Measurements from ENCODE around the gene HNF1A. TPM values are rescaled to one million over a fixed set of nuclear protein-coding genes. Genes with fewer than 3 reads are reported as not detected.

Gene HNF1A
- total and polyA plus RNA-seq, 4 donors = 8.2 to 19.8 (median 10.6) TPM

DNA sequence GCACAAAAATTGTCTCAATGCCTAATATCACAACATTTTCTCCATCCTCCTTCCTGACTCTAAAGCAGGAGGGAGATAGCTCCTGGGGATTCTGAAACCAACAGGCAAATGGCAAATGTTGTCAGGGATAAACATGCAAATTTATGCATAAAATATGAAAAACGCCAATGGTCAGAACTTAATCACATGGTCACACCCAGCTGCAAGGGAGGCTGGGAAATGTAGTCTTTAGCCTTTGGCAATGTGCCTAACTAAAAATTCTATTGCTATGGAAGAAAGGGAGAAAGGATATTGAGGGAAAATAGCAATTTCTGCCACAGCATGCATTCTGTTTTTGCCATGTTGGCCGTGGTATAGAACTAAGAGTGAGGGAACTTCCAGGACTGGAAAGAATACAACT is 72.4 kb downstream of the HNF1A start:
- no peak for DNase-seq (ENCODE audit: low spot score)
- H3K4me1 ChIP-seq (ENCODE audit: control insufficient read depth in 4 of 4, insufficient read depth in 4 of 4, low read length in 3 of 4) = no peaks in the 10 kb centered on the region

More for the DNA sequence above, 72.4 kb downstream of the HNF1A start:
- H3K4me3 ChIP-seq (ENCODE audit: low read depth in 1 of 3, low read length in 3 of 3) = no peak overlapping the region
- 53% methylated on average over 2 of the region's 2 CpGs for WGBS
- no peak overlapping the region for H3K27ac ChIP-seq (ENCODE audit: low read depth in 1 of 2, low read length in 2 of 2)
- no peaks in the 10 kb centered on the region for H3K9me3 ChIP-seq (ENCODE audit: control insufficient read depth in 4 of 4, low read length in 3 of 4)
- no peak for TF ChIP-seq GABPA (IDR thresholded peaks at IDR 0.05 in 1 of 2, conservative IDR thresholded peaks at IDR 0.05 in 1 of 2)
- no peak for TF ChIP-seq HNF4A (conservative IDR thresholded peaks at IDR 0.05)
- TF ChIP-seq HNF4G (IDR thresholded peaks at IDR 0.05) = no peak
- TF ChIP-seq YY1 (IDR thresholded peaks at IDR 0.05) = no peak
- TF ChIP-seq, protein P1, sequence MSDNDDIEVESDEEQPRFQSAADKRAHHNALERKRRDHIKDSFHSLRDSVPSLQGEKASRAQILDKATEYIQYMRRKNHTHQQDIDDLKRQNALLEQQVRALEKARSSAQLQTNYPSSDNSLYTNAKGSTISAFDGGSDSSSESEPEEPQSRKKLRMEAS (IDR thresholded peaks at IDR 0.05) = no peak
- no peak for TF ChIP-seq RXRA (IDR thresholded peaks at IDR 0.05)
- no peak for TF ChIP-seq NR2F2 (IDR thresholded peaks at IDR 0.05)
- TF ChIP-seq, protein P2, sequence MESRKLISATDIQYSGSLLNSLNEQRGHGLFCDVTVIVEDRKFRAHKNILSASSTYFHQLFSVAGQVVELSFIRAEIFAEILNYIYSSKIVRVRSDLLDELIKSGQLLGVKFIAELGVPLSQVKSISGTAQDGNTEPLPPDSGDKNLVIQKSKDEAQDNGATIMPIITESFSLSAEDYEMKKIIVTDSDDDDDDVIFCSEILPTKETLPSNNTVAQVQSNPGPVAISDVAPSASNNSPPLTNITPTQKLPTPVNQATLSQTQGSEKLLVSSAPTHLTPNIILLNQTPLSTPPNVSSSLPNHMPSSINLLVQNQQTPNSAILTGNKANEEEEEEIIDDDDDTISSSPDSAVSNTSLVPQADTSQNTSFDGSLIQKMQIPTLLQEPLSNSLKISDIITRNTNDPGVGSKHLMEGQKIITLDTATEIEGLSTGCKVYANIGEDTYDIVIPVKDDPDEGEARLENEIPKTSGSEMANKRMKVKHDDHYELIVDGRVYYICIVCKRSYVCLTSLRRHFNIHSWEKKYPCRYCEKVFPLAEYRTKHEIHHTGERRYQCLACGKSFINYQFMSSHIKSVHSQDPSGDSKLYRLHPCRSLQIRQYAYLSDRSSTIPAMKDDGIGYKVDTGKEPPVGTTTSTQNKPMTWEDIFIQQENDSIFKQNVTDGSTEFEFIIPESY (IDR thresholded peaks at IDR 0.05) = no peak
- TF ChIP-seq FOXA2 (IDR thresholded peaks at IDR 0.05) = no peak
- H3K9ac ChIP-seq (ENCODE audit: low read depth in 1 of 2, low read length in 2 of 2) = no peak overlapping the region
- H3K36me3 ChIP-seq (ENCODE audit: control insufficient read depth in 4 of 4, insufficient read depth in 3 of 4, low read depth in 1 of 4, low read length in 3 of 4) = no peaks in the 10 kb centered on the region
- H3K27me3 ChIP-seq (ENCODE audit: control insufficient read depth in 4 of 4, insufficient read depth in 4 of 4, low read length in 3 of 4) = no peaks in the 10 kb centered on the region

Other genes with a start within 250 kb of the HNF1A start
- gene SPPL3, start 74.2 kb upstream of the HNF1A start, total RNA-seq = 1 to 10 TPM; 7.4 to 7.8 TPM
- gene SPPL3, start 74.2 kb upstream of the HNF1A start, polyA plus RNA-seq = 10 to 100 TPM in 1 of 2 donors, 1 to 10 TPM in 1; 9.5 to 12.6 TPM
- 1 to 10 TPM; 6.8 to 7.3 TPM for gene C12orf43, start 37.9 kb downstream of the HNF1A start, total RNA-seq
- gene C12orf43, start 37.9 kb downstream of the HNF1A start, polyA plus RNA-seq = 1 to 10 TPM; 7.8 to 8.2 TPM
- gene OASL, start 60.7 kb downstream of the HNF1A start, total RNA-seq = 1 to 10 TPM in 1 of 2 donors, under 1 TPM in 1; 0.89 to 2.5 TPM
- gene OASL, start 60.7 kb downstream of the HNF1A start, polyA plus RNA-seq = 1 to 10 TPM; 3.7 to 4.5 TPM
- gene P2RX7, start 154.3 kb downstream of the HNF1A start, total RNA-seq = 1 to 10 TPM; 2.4 to 3.2 TPM
- 1 to 10 TPM; 1.2 to 2.0 TPM for gene P2RX7, start 154.3 kb downstream of the HNF1A start, polyA plus RNA-seq
- gene P2RX4, start 231.6 kb downstream of the HNF1A start, total RNA-seq = 10 to 100 TPM; 27.0 to 32.1 TPM
- gene P2RX4, start 231.6 kb downstream of the HNF1A start, polyA plus RNA-seq = 10 to 100 TPM; 16.5 TPM